Stimulated activated effector memory CD8-positive, alpha-beta T cell treated with anti-CD3 and anti-CD28 coated beads, Interleukin-12 subunit alpha, Interleukin-12 subunit beta, amount 100 ng/mL, for 72 hours (primary cell): Measurements from ENCODE around the gene RBBP8NL.

Experiments used
- ATAC-seq: fragments of 150-1000 bp; cut with Tn5 transposase; 2 replicates; pipeline ENCODE4 v1.10.0; 2021
- DNase-seq, 2 donors: peaks; one replicate each; pipeline ENCODE4 v3.0.0; 2021 to 2022; ENCODE audit warnings: low spot score in 2 of 2
- H3K27ac Mint-ChIP-seq: one replicate; pipeline ENCODE4 v1.8.0; 2022; ENCODE audit warnings: mild to moderate bottlenecking, mixed read lengths
- H3K36me3 Mint-ChIP-seq: one replicate; pipeline ENCODE4 v1.8.0; 2022; ENCODE audit warnings: mild to moderate bottlenecking, mixed read lengths
- H3K4me1 Mint-ChIP-seq: one replicate; pipeline ENCODE4 v1.8.0; 2022; ENCODE audit warnings: mixed read lengths
- H3K4me3 Mint-ChIP-seq: one replicate; pipeline ENCODE4 v1.8.0; 2022; ENCODE audit warnings: mild to moderate bottlenecking, mixed read lengths
- H3K9me3 Mint-ChIP-seq: one replicate; pipeline ENCODE4 v1.8.0; 2022; ENCODE audit warnings: mixed read lengths

Gene RBBP8NL

DNA sequence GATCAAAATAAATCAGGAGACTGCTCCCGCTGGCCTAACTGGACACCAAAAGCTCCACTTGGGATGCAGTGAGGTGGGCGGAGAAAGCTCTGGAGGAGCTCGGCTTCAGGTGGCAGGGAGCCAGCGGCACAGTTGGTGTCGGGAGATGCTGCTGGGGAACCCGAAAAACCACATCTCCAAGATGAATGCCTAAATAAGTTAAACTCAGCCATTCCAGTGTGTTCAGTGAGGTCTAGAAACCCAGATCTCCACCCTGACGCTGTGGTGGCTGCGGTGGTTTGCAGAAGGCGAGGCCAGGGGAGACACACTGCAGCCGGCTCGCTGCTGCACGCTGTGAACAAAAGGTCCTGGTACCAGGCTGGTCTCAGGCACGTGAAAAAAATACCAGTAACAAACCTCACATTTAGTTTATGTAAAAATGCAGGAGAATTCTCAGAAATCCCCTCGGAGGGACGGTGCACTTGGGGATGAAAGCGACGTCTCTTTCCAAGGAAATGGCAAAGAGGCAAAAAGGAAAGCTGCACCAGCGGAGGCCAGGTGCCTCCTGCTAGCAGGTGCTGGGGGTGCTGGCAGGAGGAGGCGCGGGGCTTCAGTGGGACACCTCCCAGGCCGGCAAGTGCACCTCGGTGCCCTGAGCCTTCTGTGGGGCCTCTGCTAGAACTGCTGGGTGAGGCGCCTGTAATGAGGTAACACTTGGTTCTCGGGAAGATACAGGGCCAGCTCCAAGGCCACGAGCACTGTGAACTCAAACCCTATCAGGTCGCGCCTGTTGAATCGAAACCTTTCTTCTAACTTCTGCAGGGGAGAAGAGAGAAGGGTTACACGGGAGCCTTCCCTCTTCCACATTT, 36.8 kb downstream of the RBBP8NL start:
- DNase-seq (no peak), ATAC-seq (no peak)
- peaks cover 55% of the 10 kb centered on the region for H3K36me3 Mint-ChIP-seq
- H3K27ac Mint-ChIP-seq: peak overlapping the region; percentile 58
- H3K4me1 Mint-ChIP-seq: peaks cover 33% of the 10 kb centered on the region
- no peaks in the 10 kb centered on the region for H3K9me3 Mint-ChIP-seq
- no peak overlapping the region for H3K4me3 Mint-ChIP-seq

DNA sequence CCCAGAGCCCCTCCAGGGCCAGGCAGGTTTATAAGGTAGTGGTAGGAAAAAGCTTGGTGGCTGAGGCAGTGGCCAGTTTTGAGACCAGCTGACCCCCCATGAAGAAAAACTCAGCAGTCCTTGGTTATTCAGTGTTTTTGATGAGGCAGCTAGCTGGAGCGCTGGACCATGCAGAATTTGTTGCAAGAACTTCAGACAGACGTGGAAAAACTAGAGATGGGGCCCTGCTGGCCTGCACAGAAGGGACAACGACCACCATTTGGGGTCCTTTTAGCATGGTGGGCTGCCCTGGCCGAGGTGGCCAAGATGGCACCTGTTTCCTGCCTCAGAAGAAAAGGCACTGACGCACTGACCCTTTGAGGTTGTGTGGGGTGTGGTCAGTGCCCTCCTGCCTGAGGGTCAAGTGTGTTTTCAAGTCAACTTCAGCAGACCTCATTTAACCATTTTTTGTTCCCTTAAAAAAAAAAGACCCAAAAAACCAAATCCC, 37.7 kb downstream of the RBBP8NL start:
- peak overlapping the region; percentile 58 for H3K27ac Mint-ChIP-seq
- H3K4me1 Mint-ChIP-seq: peaks cover 40% of the 10 kb centered on the region
- no peaks in the 10 kb centered on the region for H3K9me3 Mint-ChIP-seq
- peaks cover 55% of the 10 kb centered on the region for H3K36me3 Mint-ChIP-seq
- H3K4me3 Mint-ChIP-seq: no peak overlapping the region
- DNase-seq (no peak), ATAC-seq (no peak)

DNA sequence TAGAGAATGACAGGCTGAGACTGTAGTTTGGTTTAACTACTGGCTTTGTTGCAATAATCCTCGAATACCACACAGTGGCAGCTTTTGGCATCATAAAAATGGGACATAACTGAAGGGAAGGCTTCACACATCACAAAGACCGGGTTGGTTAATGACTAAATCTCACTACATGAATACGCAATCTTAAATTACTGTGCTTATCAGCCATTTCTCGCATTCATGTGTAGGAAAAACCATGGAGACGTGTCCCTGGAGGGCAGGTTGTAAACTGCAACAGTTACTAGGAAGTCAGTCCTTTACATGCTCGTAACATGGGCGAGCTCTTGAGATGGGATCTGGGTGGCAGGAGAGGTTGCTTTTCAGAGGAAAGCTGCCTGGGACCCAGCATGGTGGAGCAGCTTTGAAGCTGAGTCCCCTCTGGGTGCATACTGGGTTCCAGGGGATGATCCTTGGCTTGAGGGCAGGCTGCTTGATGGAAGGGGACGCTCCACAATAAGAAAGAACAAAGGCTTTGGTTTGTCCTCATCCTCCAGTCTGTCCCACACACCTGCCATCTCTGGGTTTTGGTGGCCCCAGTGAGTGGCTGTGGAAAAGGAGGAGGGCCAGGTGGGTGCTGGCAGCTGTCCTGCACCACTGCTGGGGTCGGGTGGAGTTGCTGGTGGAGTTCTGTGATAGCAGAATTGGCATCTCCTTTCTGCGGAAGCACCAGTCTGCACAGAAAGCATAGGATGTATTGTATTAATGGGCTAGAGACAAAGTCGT, 38.3 kb downstream of the RBBP8NL start:
- ATAC-seq (no peak), DNase-seq (no peak)
- H3K27ac Mint-ChIP-seq: peak overlapping the region; percentile 7
- H3K9me3 Mint-ChIP-seq: no peaks in the 10 kb centered on the region
- H3K4me3 Mint-ChIP-seq: peak overlapping the region; percentile 92
- H3K4me1 Mint-ChIP-seq: peaks cover 40% of the 10 kb centered on the region
- H3K36me3 Mint-ChIP-seq: peaks cover 59% of the 10 kb centered on the region

DNA sequence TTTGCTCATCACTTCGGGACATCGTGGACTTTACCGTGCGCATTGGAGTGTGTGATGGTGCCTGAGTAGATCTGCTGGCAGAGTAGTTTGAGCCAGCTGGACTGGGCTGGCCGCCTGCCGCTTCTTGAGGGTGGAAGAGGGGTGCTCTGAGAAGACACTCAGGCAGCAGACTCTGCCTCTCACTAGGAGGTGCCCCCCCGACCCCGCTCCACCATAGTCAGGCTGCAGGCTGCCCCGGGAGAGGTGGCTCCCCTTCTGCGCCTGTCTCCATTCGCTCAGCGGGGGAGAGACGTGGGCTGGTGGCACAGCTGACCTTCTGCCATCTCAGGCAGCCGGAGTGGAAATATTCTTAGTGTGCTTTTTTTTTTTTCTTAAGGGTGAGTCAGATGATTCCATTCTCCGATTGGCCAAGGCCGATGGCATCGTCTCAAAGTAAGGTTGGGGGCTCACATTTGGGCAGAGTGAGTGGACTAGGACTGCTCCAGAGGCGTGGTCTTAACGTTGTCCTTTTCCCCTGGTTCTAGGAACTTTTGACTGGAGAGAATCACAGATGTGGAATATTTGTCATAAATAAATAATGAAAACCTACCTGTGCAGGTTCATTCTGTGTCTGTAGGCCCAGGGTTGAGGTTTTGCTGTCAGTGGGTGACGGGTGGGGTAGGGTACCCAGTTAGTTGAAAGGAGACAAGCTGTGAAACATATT, 39.3 kb downstream of the RBBP8NL start:
- Mint-ChIP-seq H3K9me3 (no peaks in the 10 kb centered on the region), H3K36me3 (peaks cover 62% of the 10 kb centered on the region), H3K4me1 (peaks cover 45% of the 10 kb centered on the region), H3K4me3 (peak overlapping the region; percentile 92), H3K27ac (peak overlapping the region; percentile 93)
- ATAC-seq (no peak), DNase-seq (no peak)

DNA sequence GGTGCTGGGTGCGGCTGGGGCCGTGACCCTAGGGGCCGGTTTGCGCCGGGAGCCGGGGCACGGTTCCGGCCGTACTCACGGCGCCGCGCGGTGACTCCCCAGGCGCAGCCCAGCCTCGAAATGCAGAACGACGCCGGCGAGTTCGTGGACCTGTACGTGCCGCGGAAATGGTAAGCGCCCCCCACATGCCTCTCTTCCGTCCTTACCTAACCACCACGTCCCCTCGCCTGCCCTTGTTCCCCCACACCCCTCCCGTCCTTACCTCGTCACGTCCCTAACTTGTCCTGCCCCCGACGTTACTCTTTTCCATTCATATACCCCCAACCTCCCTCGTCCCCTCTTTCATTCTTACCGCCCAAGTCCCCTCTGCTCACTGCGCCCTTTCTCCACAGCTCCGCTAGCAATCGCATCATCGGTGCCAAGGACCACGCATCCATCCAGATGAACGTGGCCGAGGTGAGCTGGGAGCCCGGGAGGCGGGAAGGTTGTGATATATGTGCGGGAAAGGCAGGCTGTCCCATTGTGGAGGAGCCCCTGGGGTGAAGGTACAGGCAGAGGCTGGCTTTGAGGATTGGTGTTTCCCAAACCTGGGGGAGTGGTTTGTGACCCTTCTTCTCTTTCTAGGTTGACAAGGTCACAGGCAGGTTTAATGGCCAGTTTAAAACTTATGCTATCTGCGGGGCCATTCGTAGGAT, 40.0 kb downstream of the RBBP8NL start:
- Mint-ChIP-seq H3K4me1 (peaks cover 51% of the 10 kb centered on the region), H3K9me3 (no peaks in the 10 kb centered on the region), H3K4me3 (peak overlapping the region; percentile 92), H3K27ac (peak overlapping the region; percentile 93), H3K36me3 (peaks cover 68% of the 10 kb centered on the region)
- DNase-seq (no peak), ATAC-seq (no peak)

DNA sequence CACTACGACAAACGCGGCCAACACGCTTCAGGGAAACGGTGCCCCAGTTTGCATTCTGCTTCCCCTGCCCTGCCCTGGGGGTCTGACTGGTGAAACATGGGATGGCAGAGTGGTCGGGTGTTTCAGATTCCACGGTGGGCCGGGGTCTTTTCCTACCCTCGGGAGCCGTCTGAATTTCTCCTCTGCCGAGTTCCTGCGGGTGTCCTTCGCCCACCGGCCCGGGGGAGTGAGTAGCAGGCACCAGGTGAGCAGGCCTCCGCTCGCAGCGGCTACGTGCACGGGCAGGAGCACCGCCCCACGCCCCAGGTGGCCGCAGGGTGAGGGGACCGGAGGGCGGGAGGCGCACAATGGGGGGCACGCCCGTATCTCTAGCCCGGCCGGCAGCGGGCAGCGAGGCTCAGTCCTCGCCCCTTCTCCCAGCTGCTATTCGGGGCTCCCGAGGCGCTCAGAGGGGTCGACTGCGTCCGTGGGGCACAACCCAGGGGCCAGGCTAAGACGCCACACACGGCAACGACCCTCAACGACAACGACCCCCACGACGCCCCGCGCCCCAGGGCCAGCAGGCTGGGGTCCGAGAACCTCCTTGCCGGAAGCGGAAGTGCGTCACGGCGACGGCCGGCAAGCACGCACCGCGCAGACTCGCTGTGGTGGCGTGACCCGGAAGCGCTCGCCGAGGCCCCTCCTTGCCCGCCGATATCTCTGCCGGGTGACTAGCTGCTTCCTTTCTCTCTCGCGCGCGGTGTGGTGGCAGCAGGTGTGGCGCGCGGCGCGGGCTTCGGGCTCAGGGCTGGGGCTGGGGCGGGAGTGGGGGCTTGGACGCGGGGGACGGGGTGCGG, 40.7 kb downstream of the RBBP8NL start, which contains the start of gene RPS21:
Gene RPS21 (plus strand): TSS at position 721 of the 836 bp plus-strand sequence. CDS start 236 bp downstream, outside the sequence.
- peaks cover 59% of the 10 kb centered on the region for H3K4me1 Mint-ChIP-seq
- H3K36me3 Mint-ChIP-seq: peaks cover 76% of the 10 kb centered on the region
- ATAC-seq: peak; percentile 95
- DNase-seq: peak; percentile 82 to 93
- H3K9me3 Mint-ChIP-seq: peaks cover 4% of the 10 kb centered on the region
- H3K4me3 Mint-ChIP-seq: peak within 1 kb of the TSS; percentile 92
- H3K27ac Mint-ChIP-seq: peak within 1 kb of the TSS; percentile 93

DNA sequence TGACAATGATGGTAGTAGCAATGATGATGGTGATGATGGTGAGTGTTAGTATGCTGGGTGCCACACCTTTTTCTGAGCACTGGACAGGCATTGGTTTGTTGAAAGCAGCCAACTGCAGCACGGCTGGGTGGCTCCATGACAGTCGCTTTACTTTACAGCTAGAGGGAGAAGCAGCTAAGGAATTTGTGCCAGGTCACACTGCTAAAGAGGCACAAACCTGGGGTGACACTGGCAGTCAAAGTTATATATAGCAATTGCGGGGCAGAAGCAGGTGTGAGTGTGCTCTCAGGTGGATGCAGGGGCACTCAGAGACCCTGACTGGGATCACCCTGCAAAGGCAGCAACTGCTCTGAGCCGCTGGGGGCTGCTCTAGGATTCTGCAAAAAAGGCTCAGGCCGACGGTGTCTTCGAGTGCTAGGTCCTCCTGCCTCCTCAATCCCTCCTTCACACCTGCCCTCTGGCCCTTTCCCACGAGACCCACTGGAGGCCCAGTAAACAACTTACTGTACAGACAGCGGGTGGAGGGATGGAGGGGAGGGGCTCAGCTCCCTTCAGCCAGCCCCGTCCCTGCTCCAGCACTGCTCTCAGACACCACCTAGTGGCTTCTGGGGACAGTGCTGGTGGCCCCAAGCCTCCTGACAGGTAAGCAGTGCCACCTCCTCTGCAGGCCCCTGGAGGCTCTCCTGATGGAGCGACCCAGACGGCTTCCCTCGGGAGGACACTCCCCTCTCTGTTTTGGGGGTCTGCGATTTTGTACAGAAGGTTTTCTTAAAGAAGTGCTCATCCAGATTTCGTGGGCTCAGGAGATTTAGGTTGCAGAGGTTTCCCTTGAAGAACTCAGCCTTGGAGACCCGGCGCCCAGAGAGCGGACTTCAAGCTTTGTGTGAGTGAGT, 44.8 kb downstream of the RBBP8NL start:
- no peak overlapping the region for H3K4me3 Mint-ChIP-seq
- H3K9me3 Mint-ChIP-seq: peaks cover 4% of the 10 kb centered on the region
- peaks cover 34% of the 10 kb centered on the region for H3K4me1 Mint-ChIP-seq
- H3K36me3 Mint-ChIP-seq: peaks cover 36% of the 10 kb centered on the region
- DNase-seq (peak; percentile 61 to 81), ATAC-seq (peak; percentile 76)
- peak overlapping the region; percentile 41 for H3K27ac Mint-ChIP-seq

DNA sequence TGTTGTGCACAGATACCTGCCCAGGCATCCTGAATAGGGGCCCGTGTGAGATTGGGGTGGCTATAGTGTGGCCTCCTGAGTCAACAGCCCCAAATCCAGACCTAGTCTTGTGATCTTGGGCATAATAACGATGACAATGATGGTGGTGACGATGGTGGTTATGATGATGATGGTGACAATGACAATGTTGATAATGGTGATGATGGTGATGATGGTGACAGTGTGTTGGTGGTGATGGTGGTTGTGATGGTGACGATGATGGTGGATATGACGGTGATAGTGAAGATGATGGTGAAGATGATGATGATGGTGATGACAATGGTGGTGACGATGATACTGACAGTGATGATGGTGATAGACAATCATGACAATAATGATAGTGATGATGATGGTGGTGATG, 45.5 kb downstream of the RBBP8NL start:
- Mint-ChIP-seq H3K9me3 (peaks cover 4% of the 10 kb centered on the region), H3K4me1 (peaks cover 33% of the 10 kb centered on the region), H3K4me3 (no peak overlapping the region), H3K27ac (peak overlapping the region; percentile 41), H3K36me3 (peaks cover 29% of the 10 kb centered on the region)
- ATAC-seq: no peak
- DNase-seq: no peak

DNA sequence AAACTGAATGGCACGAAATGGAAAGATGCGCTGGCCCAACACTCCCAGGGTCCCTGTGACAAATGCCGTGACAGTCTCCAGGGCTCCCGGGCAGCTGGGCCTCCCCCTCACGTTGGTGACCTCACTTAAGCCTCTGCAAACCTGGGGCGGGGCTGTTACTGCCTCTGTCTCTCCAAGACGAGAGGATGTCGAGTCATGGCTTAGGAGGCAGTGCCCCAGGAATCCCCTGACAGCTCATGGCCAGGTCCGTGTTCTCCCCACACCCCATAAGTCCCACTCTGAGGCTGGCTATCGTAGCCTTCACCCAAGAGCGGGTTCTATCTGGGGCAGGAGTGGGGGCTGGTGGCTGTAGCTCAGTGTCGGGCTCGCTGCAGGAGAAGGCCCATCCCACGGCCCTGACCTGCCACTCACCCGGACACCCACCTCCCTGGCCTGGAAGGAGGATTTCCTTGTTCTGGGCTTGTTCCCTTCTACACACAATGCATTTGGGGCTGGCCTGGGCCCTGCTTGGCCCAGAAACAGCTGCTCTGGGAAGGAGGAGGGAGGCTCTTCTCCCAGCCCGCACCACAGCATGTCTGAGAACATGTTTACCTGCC, 46.0 kb downstream of the RBBP8NL start:
- peaks cover 32% of the 10 kb centered on the region for H3K4me1 Mint-ChIP-seq
- H3K36me3 Mint-ChIP-seq: peaks cover 26% of the 10 kb centered on the region
- ATAC-seq (peak; percentile 66), DNase-seq (no peak)
- no peak overlapping the region for H3K4me3 Mint-ChIP-seq
- H3K27ac Mint-ChIP-seq: peak overlapping the region; percentile 41
- peaks cover 4% of the 10 kb centered on the region for H3K9me3 Mint-ChIP-seq

DNA sequence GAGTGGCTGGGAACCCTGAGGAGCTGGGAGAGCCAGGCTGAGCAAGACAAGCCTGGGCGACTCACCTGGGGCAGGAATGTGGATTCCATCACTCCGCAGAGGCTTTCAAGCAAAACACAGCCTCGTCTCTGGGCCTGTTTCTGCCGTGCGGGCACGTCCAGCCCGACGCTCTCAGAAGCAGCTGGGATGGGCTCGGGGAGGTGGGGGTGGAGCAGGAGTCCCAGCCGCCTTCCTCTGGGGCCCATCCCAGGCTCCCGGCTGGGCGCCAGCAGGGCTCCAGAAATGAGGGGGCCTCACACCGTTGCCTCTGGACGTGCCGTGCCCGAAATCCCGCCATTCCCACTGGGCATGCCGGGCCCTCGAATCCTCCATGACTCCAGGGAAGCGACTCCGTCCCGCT, 49.1 kb downstream of the RBBP8NL start:
- no peak overlapping the region for H3K4me3 Mint-ChIP-seq
- peaks cover 14% of the 10 kb centered on the region for H3K4me1 Mint-ChIP-seq
- no peak overlapping the region for H3K27ac Mint-ChIP-seq
- ATAC-seq (no peak), DNase-seq (no peak)
- peaks cover 4% of the 10 kb centered on the region for H3K9me3 Mint-ChIP-seq
- peaks cover 14% of the 10 kb centered on the region for H3K36me3 Mint-ChIP-seq

DNA sequence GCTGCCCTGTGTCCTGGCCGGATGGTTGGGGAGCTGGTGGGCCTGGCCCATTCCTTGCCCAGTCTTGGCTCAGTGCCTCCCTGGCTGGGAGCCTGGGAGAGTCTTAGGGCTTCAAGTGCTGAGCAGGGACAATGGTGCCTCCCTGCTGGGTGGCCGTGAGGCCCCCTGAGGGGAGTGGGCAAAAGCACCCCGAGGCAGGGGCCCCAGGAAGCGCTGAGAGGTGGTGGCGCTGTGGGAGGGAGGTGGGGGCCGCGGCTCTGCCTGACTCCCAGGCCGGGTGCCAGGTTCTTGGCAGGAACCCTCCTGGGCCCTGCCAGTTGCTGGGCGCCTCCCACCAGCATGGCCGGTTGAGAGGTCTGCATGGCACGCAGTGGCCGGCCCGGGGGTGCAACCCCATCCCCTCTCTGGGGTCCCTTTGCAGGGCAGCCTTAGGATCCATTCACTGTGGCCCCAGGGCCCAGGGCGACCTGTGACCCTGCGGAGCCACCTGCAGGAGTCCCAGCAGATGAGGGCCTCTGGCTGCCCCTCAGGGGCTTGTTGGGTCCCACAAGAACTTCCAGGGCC, 49.6 kb downstream of the RBBP8NL start:
- Mint-ChIP-seq H3K27ac (no peak overlapping the region), H3K4me3 (no peak overlapping the region), H3K9me3 (peaks cover 4% of the 10 kb centered on the region), H3K36me3 (peaks cover 12% of the 10 kb centered on the region), H3K4me1 (peaks cover 17% of the 10 kb centered on the region)
- DNase-seq: no peak
- ATAC-seq: no peak

DNA sequence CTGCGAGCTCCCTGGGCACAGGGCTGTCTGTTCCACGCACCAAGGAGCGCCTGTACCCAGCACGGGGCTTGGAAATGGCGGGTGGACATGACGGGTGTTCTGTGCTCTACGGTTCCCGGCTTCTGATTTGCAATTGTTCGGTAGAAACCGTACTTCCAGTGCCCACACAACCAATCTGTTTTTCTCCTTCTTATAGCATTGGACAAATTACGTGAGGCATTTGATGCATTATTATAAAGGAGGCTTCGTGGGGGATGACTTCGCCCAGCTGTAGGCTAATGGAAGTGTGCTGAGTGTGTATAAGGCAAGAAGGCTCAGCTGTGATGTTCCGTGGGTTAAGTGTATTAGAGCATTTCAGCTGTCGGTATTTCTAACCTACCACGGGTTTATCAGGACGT, 50.3 kb downstream of the RBBP8NL start:
- Mint-ChIP-seq H3K4me1 (peaks cover 11% of the 10 kb centered on the region), H3K27ac (peak overlapping the region; percentile 34), H3K9me3 (peaks cover 4% of the 10 kb centered on the region), H3K4me3 (no peak overlapping the region), H3K36me3 (peaks cover 5% of the 10 kb centered on the region)
- ATAC-seq (no peak), DNase-seq (no peak)
